Liver (tissue), 3 donors: ENCODE measurements around the gene WDR27.

ENCODE experiments used
- FOXA1 ChIP-seq: IDR thresholded peaks from 2 replicates; pipeline ENCODE4 v1.6.1; 2016; ENCODE audit warnings: antibody characterized with exemption
- RAD21 ChIP-seq, 2 donors: IDR thresholded peaks; 2 replicates each; pipeline ENCODE4 v1.6.1; 2016; ENCODE audit warnings: antibody characterized with exemption in 2 of 2, mild to moderate bottlenecking in 2 of 2
- RXRA ChIP-seq, 2 donors: IDR thresholded peaks; 2 replicates each; pipeline ENCODE4 v1.6.1; 2017 to 2018; ENCODE audit warnings: antibody characterized with exemption in 2 of 2, mild to moderate bottlenecking in 1 of 2
- TAF1 ChIP-seq: conservative IDR thresholded peaks from 2 replicates; pipeline ENCODE4 v1.6.1; 2016; ENCODE audit warnings: antibody characterized with exemption, mild to moderate bottlenecking
- YY1 ChIP-seq: IDR thresholded peaks from 2 replicates; pipeline ENCODE4 v1.6.1; 2016; ENCODE audit warnings: antibody characterized with exemption, mild to moderate bottlenecking
- TF ChIP-seq, protein P1 (sequence below): fragments of 150-350 bp; IDR thresholded peaks from 2 replicates; pipeline ENCODE4 v1.5.1; 2017; ENCODE audit warnings: improper control_type of control experiment, low read depth, low read length; ENCODE audit not compliant: missing input control
- TF ChIP-seq, protein P2 (sequence below): IDR thresholded peaks from 2 replicates; pipeline ENCODE4 v1.6.1; 2016; ENCODE audit warnings: antibody characterized with exemption, mild to moderate bottlenecking
- TF ChIP-seq, protein P3 (sequence below): IDR thresholded peaks from 2 replicates; pipeline ENCODE4 v1.6.1; 2016; ENCODE audit warnings: antibody characterized with exemption
- TF ChIP-seq, protein P4 (sequence below): IDR thresholded peaks from 2 replicates; pipeline ENCODE4 v1.6.1; 2016; ENCODE audit warnings: antibody characterized with exemption
- donor health status: healthy.
- donor health status: healthy.

DNA sequence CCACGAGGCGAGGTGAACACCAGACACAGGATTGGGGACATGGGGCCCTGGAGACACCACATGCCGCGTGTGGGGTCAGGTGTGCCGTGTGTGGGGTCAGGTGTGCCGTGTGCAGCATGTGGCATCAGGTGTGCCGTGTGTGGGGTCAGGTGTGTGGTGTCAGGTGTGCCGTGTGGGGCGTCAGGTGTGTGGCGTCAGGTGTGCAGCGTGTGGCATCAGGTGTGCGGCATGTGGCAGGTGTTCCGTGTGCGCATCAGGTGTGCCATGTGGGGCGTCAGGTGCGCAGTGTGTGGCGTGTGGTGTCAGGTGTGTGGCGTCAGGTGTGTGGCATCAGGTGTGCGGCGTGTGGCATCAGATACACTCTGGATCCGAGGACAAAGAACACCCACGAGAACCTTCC lies 77.9 kb downstream of the WDR27 start:
- TF ChIP-seq, protein P1, sequence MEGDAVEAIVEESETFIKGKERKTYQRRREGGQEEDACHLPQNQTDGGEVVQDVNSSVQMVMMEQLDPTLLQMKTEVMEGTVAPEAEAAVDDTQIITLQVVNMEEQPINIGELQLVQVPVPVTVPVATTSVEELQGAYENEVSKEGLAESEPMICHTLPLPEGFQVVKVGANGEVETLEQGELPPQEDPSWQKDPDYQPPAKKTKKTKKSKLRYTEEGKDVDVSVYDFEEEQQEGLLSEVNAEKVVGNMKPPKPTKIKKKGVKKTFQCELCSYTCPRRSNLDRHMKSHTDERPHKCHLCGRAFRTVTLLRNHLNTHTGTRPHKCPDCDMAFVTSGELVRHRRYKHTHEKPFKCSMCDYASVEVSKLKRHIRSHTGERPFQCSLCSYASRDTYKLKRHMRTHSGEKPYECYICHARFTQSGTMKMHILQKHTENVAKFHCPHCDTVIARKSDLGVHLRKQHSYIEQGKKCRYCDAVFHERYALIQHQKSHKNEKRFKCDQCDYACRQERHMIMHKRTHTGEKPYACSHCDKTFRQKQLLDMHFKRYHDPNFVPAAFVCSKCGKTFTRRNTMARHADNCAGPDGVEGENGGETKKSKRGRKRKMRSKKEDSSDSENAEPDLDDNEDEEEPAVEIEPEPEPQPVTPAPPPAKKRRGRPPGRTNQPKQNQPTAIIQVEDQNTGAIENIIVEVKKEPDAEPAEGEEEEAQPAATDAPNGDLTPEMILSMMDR, result no peak
- TF ChIP-seq YY1, result no peak
- no peak for TF ChIP-seq RAD21 (IDR thresholded peaks at IDR 0.05)
- TF ChIP-seq RXRA (IDR thresholded peaks at IDR 0.05), result no peak
- TF ChIP-seq, protein P2, sequence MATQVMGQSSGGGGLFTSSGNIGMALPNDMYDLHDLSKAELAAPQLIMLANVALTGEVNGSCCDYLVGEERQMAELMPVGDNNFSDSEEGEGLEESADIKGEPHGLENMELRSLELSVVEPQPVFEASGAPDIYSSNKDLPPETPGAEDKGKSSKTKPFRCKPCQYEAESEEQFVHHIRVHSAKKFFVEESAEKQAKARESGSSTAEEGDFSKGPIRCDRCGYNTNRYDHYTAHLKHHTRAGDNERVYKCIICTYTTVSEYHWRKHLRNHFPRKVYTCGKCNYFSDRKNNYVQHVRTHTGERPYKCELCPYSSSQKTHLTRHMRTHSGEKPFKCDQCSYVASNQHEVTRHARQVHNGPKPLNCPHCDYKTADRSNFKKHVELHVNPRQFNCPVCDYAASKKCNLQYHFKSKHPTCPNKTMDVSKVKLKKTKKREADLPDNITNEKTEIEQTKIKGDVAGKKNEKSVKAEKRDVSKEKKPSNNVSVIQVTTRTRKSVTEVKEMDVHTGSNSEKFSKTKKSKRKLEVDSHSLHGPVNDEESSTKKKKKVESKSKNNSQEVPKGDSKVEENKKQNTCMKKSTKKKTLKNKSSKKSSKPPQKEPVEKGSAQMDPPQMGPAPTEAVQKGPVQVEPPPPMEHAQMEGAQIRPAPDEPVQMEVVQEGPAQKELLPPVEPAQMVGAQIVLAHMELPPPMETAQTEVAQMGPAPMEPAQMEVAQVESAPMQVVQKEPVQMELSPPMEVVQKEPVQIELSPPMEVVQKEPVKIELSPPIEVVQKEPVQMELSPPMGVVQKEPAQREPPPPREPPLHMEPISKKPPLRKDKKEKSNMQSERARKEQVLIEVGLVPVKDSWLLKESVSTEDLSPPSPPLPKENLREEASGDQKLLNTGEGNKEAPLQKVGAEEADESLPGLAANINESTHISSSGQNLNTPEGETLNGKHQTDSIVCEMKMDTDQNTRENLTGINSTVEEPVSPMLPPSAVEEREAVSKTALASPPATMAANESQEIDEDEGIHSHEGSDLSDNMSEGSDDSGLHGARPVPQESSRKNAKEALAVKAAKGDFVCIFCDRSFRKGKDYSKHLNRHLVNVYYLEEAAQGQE, result no peak
- TF ChIP-seq TAF1, result no peak
- TF ChIP-seq, protein P3, sequence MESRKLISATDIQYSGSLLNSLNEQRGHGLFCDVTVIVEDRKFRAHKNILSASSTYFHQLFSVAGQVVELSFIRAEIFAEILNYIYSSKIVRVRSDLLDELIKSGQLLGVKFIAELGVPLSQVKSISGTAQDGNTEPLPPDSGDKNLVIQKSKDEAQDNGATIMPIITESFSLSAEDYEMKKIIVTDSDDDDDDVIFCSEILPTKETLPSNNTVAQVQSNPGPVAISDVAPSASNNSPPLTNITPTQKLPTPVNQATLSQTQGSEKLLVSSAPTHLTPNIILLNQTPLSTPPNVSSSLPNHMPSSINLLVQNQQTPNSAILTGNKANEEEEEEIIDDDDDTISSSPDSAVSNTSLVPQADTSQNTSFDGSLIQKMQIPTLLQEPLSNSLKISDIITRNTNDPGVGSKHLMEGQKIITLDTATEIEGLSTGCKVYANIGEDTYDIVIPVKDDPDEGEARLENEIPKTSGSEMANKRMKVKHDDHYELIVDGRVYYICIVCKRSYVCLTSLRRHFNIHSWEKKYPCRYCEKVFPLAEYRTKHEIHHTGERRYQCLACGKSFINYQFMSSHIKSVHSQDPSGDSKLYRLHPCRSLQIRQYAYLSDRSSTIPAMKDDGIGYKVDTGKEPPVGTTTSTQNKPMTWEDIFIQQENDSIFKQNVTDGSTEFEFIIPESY, result no peak
- no peak for TF ChIP-seq FOXA1
- TF ChIP-seq, protein P4, sequence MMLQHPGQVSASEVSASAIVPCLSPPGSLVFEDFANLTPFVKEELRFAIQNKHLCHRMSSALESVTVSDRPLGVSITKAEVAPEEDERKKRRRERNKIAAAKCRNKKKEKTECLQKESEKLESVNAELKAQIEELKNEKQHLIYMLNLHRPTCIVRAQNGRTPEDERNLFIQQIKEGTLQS, result no peak
